IMR-90 (cell line): Measurements from ENCODE around the gene ITLN1. TPM values are rescaled to one million over a fixed set of nuclear protein-coding genes. Genes with fewer than 3 reads are reported as not detected.

ENCODE experiments used
- ATAC-seq: fragments of 200-7000 bp; cut with Tn5 transposase; 2 replicates; pipeline ENCODE4 v1.9.1; 2020; ENCODE audit warnings: low read depth, mild to moderate bottlenecking, moderate library complexity
- BruUV-seq: library from RNA; stranded (reverse); fragments of 400-500 nt; replicated peaks from 2 replicates; lab custom pipeline; 2021; lab: Mats Ljungman, UMichigan
- CTCF ChIA-PET: fragments of 300-600 bp; formaldehyde crosslinking; extraction: SDS; loops from one replicate; lab custom pipeline; 2021; ENCODE audit warnings: antibody characterized with exemption; lab: Yijun Ruan, JAX
- POLR2A ChIA-PET: fragments of 300-600 bp; sonication (Branson Sonifier 250); formaldehyde crosslinking; loops from one replicate; lab custom pipeline; 2022; ENCODE audit warnings: antibody characterized with exemption; ENCODE audit not compliant: unreplicated experiment; lab: Charles Lee
- DNase-seq: peaks from one replicate; pipeline ENCODE4 v3.0.0; 2013
- H2AFZ ChIP-seq: replicated peaks from 2 replicates; pipeline ENCODE3; 2013; ENCODE audit warnings: low read length, mild to moderate bottlenecking; ENCODE audit not compliant: poor library complexity
- H2AK5ac ChIP-seq: 2 replicates; pipeline ENCODE4 v1.6.1; 2013; ENCODE audit warnings: low read depth, low read length, inconsistent platforms
- H2AK9ac ChIP-seq: replicated peaks from 2 replicates; pipeline ENCODE3; 2013; ENCODE audit warnings: mild to moderate bottlenecking, low read depth, low read length, moderate library complexity; ENCODE audit not compliant: poor library complexity
- H2BK120ac ChIP-seq: 2 replicates; pipeline ENCODE4 v1.6.1; 2013; ENCODE audit warnings: low read depth, low read length, inconsistent platforms
- H2BK15ac ChIP-seq: 3 replicates; pipeline ENCODE4 v1.6.1; 2013; ENCODE audit warnings: low read depth, low read length, inconsistent platforms
- H2BK20ac ChIP-seq: 2 replicates; pipeline ENCODE4 v1.6.1; 2013; ENCODE audit warnings: low read depth, mild to moderate bottlenecking, inconsistent platforms, low read length, moderate library complexity
- H2BK5ac ChIP-seq: 2 replicates; pipeline ENCODE4 v1.6.1; 2013; ENCODE audit warnings: mild to moderate bottlenecking, low read depth, low read length, inconsistent platforms; ENCODE audit not compliant: poor library complexity, severe bottlenecking
- H3K14ac ChIP-seq: replicated peaks from 2 replicates; pipeline ENCODE4 v1.6.1; 2013; ENCODE audit warnings: low read depth, low read length, inconsistent platforms
- H3K18ac ChIP-seq: 2 replicates; pipeline ENCODE4 v1.6.1; 2013; ENCODE audit warnings: low read depth, low read length, control low read depth
- H3K23ac ChIP-seq: 2 replicates; pipeline ENCODE4 v1.6.1; 2013; ENCODE audit warnings: low read depth, low read length, inconsistent platforms
- H3K27ac ChIP-seq: 2 replicates; pipeline ENCODE4 v1.5.1; 2013; ENCODE audit warnings: mild to moderate bottlenecking, control low read depth, low read length; ENCODE audit not compliant: insufficient read depth
- H3K27me3 ChIP-seq: 2 replicates; pipeline ENCODE4 v1.6.1; 2013; ENCODE audit warnings: low read length; ENCODE audit not compliant: control insufficient read depth, insufficient read depth
- H3K36me3 ChIP-seq: 2 replicates; pipeline ENCODE4 v1.6.1; 2013; ENCODE audit warnings: low read length, mixed read lengths; ENCODE audit not compliant: control insufficient read depth, insufficient read depth
- H3K4ac ChIP-seq: 2 replicates; pipeline ENCODE4 v1.6.1; 2013; ENCODE audit warnings: low read depth, low read length, inconsistent platforms
- H3K4me1 ChIP-seq: 2 replicates; pipeline ENCODE4 v1.6.1; 2013; ENCODE audit warnings: low read length, mixed read lengths; ENCODE audit not compliant: control insufficient read depth, insufficient read depth
- H3K4me2 ChIP-seq: 2 replicates; pipeline ENCODE4 v1.6.1; 2013; ENCODE audit warnings: low read depth, mild to moderate bottlenecking, control low read depth, low read length, moderate library complexity
- H3K4me3 ChIP-seq: 2 replicates; pipeline ENCODE4 v1.5.1; 2013; ENCODE audit warnings: low read depth, mild to moderate bottlenecking, control low read depth, low read length, moderate library complexity; ENCODE audit not compliant: insufficient read depth
- H3K56ac ChIP-seq: 2 replicates; pipeline ENCODE4 v1.6.1; 2013; ENCODE audit warnings: low read length, inconsistent platforms; ENCODE audit not compliant: insufficient read depth; ENCODE audit errors: extremely low read depth
- H3K79me1 ChIP-seq, 2 experiments: 2 replicates each; pipeline ENCODE4 v1.6.1; 2013; ENCODE audit warnings: low read length in 2 of 2, inconsistent platforms in 1 of 2, low read depth in 1 of 2
- H3K9ac ChIP-seq: 2 replicates; pipeline ENCODE4 v1.6.1; 2013; ENCODE audit warnings: low read depth, low read length, control low read depth
- H3K9me1 ChIP-seq: 2 replicates; pipeline ENCODE4 v1.6.1; 2013; ENCODE audit warnings: low read length, inconsistent platforms; ENCODE audit not compliant: insufficient read depth
- H3K9me3 ChIP-seq: 2 replicates; pipeline ENCODE4 v1.6.1; 2013; ENCODE audit warnings: low read length; ENCODE audit not compliant: control insufficient read depth, insufficient read depth
- H4K20me1 ChIP-seq: 2 replicates; pipeline ENCODE4 v1.6.1; 2013; ENCODE audit warnings: low read length, inconsistent platforms; ENCODE audit not compliant: insufficient read depth
- H4K5ac ChIP-seq: 2 replicates; pipeline ENCODE4 v1.6.1; 2013; ENCODE audit warnings: mild to moderate bottlenecking, low read depth, low read length, control low read depth
- H4K8ac ChIP-seq, 2 experiments: 2 replicates each; pipeline ENCODE4 v1.6.1; 2013; ENCODE audit warnings: low read depth in 2 of 2, low read length in 2 of 2, control low read depth in 1 of 2, inconsistent platforms in 1 of 2
- H4K91ac ChIP-seq: 2 replicates; pipeline ENCODE4 v1.6.1; 2013; ENCODE audit warnings: low read depth, low read length, inconsistent platforms; ENCODE audit not compliant: insufficient read depth
- BHLHE40 ChIP-seq: fragments of 150-350 bp; IDR thresholded peaks from 2 replicates; pipeline ENCODE4 v1.6.1; 2016; ENCODE audit warnings: mild to moderate bottlenecking, low read depth, low read length
- MAZ ChIP-seq: IDR thresholded peaks from 2 replicates; pipeline ENCODE4 v1.6.1; 2012; ENCODE audit warnings: low read depth, mild to moderate bottlenecking, low read length, improper control_type of control experiment, moderate library complexity, borderline replicate concordance
- WGBS, 2 experiments: methylation state at CpG; one replicate each; pipeline versions ENCODE4 v1.1.5 to v1.1.7; 2013; ENCODE audit warnings: missing lambda C conversion rate in 2 of 2; ENCODE audit not compliant: insufficient read length in 1 of 2; ENCODE audit errors: extremely low coverage in 2 of 2; 5-methylcytosine and 5-hydroxymethylcytosine counted together
- dilution Hi-C: fragments of 300-500 bp; cut with HindIII; formaldehyde crosslinking; loops from one replicate; pipeline ENCODE4 v1.14.3; 2018; ENCODE audit warnings: low sequenced_read_pairs; ENCODE audit not compliant: unreplicated experiment
- in situ Hi-C: fragments of 300-500 bp; cut with MboI; formaldehyde crosslinking; loops from 3 replicates; pipeline ENCODE4 v1.14.3; 2019; ENCODE audit warnings: low sequenced_read_pairs, inconsistent platforms, mixed read lengths
- intact Hi-C: fragments of 100-400 bp; cut with micrococcal nuclease; formaldehyde crosslinking; loops from 2 replicates; pipeline ENCODE4 v1.10.0; 2022
- polyA plus RNA-seq, 3 experiments: library from polyadenylated mRNA; depleted of rRNA; stranded (reverse); fragments of >200 nt; gene quantifications; 2 replicates each; pipeline ENCODE4 v1.2.3, GENCODE V29; 2012; ENCODE audit warnings: low replicate concordance in 1 of 3
- total RNA-seq: library from RNA; depleted of rRNA; stranded (reverse); fragments of >200 nt; gene quantifications from 2 replicates; pipeline ENCODE4 v1.2.3, GENCODE V29; 2012
- TF ChIP-seq, protein P1 (sequence below): fragments of 150-350 bp; IDR thresholded peaks from 2 replicates; pipeline ENCODE4 v1.6.1; 2017; ENCODE audit warnings: mild to moderate bottlenecking, antibody characterized with exemption, low read length, low read depth

ITLN1 gene
- total and polyA plus RNA-seq, 2 of the 4 experiments (the other 2 are of a cell fraction): not detected

DNA sequence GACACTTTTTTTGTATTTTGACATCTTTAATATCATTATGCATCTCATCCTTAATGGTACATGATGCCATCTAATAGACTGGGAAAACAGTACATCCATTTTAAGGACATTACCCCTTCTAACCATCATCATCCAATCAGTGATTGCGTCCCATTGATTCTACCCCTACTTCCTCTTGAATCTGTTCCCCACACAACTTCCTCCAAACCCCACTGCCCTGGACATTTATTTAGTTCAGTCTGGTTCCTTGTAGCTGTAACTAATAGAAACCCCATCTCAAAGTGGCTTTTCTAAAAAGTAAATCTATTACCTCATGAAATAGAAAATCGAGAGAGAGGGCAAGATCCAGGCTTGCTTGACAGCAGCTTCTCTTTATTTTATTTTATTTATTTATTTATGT is 2.1 kb upstream of the ITLN1 start:
- Histone ChIP-seq H3K9ac (no peak overlapping the region), H4K20me1 (no peaks in the 10 kb centered on the region), H3K18ac (no peak overlapping the region), H2AK5ac (no peak overlapping the region), H3K56ac (no peak overlapping the region), H3K4ac (no peak overlapping the region), H4K8ac (no peak overlapping the region), H3K9me3 (no peaks in the 10 kb centered on the region), H3K27ac (no peak overlapping the region), H2BK5ac (no peak overlapping the region), H2AK9ac (no peak overlapping the region), H3K9me1 (no peaks in the 10 kb centered on the region), H3K4me3 (no peak overlapping the region), H3K79me1 (no peaks in the 10 kb centered on the region), H4K91ac (no peak overlapping the region), H4K5ac (no peak overlapping the region), H3K23ac (no peak overlapping the region), H2BK15ac (no peak overlapping the region), H2BK20ac (no peak overlapping the region), H3K14ac (no peak overlapping the region), H2AFZ (no peak overlapping the region), H3K36me3 (no peaks in the 10 kb centered on the region), H3K4me2 (no peak overlapping the region), H3K4me1 (no peaks in the 10 kb centered on the region), H3K27me3 (no peaks in the 10 kb centered on the region), H2BK120ac (no peak overlapping the region)
- ChIA-PET POLR2A (no interaction called here), CTCF (no interaction called here)
- dilution Hi-C loops: no loop called here
- DNase-seq: no peak
- intact Hi-C loops: no loop called here
- in situ Hi-C loops: no loop called here
- no CpG with 5 or more reads among the region's 2 CpGs for WGBS, 2 experiments
- TF ChIP-seq BHLHE40: no peak
- TF ChIP-seq, protein P1, sequence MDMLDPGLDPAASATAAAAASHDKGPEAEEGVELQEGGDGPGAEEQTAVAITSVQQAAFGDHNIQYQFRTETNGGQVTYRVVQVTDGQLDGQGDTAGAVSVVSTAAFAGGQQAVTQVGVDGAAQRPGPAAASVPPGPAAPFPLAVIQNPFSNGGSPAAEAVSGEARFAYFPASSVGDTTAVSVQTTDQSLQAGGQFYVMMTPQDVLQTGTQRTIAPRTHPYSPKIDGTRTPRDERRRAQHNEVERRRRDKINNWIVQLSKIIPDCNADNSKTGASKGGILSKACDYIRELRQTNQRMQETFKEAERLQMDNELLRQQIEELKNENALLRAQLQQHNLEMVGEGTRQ: no peak
- no peak for TF ChIP-seq MAZ
- no TSS peak for BruUV-seq
- ATAC-seq: no peak
